Left kidney (tissue), 2 donors: ENCODE data around the gene DDO. TPM values are rescaled to one million over a fixed set of nuclear protein-coding genes. Genes with fewer than 3 reads are reported as not detected.

Experiments used
- DNase-seq: peaks from one replicate; pipeline ENCODE4 v3.0.0-alpha.2; 2013
- polyA plus RNA-seq: library from polyadenylated mRNA; unstranded; fragments of 120-200 nt; gene quantifications from one replicate; pipeline ENCODE4 v1.2.1, GENCODE V29; 2013; ENCODE audit not compliant: insufficient read length

Gene DDO
- polyA plus RNA-seq, 1 donor = 0.60 TPM

DNA sequence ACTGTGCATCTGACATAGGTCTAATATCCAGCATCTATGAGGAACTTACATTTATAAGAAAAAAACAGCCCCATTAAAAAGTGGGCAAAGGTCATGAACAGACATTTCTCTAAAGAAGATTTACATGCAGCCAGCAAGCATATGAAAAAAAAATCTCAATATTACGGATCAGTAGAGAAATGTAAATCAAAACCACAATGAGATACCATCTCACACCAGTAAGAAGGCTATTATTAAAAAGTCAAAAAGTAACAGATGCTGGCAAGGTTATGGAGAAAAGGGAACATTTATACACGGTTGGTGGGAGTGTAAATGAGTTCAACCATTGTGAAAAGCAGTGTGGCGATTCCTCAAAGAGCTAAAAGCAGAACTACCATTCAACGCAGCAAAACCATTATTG, 70.3 kb downstream of the DDO start:
- DNase-seq = no peak

DNA sequence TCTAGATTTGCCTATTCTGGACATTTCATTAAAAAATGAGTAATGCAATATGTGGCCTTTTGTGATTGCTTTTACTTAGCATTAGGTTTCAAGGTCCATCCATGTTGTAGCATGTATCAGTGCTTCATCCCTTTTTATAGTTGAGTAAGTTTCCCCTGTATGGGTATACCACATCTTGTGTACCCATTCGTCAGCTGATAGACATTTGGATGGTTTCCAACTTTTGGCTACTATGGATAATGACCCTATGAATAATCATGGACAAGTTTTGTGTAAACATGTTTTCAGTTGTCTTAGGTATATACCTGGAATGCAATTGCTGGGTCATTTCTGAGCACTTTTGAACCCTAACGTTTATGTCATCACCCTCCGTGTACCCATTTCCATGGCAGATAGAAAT, 72.6 kb downstream of the DDO start:
- no peak for DNase-seq

Other genes with a start within 250 kb of the DDO start
- 56.2 TPM for gene WASF1, start 235.9 kb downstream of the DDO start, polyA plus RNA-seq
- 43.7 TPM for gene CDC40, start 235.1 kb downstream of the DDO start, polyA plus RNA-seq
- 14.7 TPM for gene METTL24, start 57.2 kb downstream of the DDO start, polyA plus RNA-seq
- gene SLC22A16, start 61.0 kb upstream of the DDO start, polyA plus RNA-seq = 0.40 TPM